K562 (cell line): Measurements from ENCODE around the gene ZNF646.

Source experiments
- MYC ChIP-seq, 2 experiments: fragments of 250-450 bp in 1 of 2; sonication (Bioruptor Pico) in 1 of 2; IDR thresholded peaks; 2 replicates each; pipeline versions ENCODE4 v1.5.1 to v1.6.1; 2012 to 2021; ENCODE audit warnings: low read depth in 2 of 2, borderline replicate concordance in 1 of 2, improper control_type of control experiment in 1 of 2, low read length in 1 of 2, mild to moderate bottlenecking in 1 of 2, moderate library complexity in 1 of 2
- NCOA2 ChIP-seq, 2 experiments: fragments of 450-650 bp; IDR thresholded peaks; 2 replicates each; pipeline ENCODE4 v1.6.1; 2018; ENCODE audit warnings: mild to moderate bottlenecking in 2 of 2, moderate library complexity in 1 of 2; ENCODE audit not compliant: partially characterized antibody in 2 of 2
- NONO ChIP-seq, 2 experiments: fragments of 200-400 bp in 1 of 2; fragments of 450-650 bp in 1 of 2; formaldehyde crosslinking in 1 of 2; IDR thresholded peaks; 2 replicates each; pipeline ENCODE4 v1.6.1; 2017; ENCODE audit warnings: low read depth in 2 of 2, mild to moderate bottlenecking in 2 of 2, moderate library complexity in 2 of 2, low read length in 1 of 2
- TARDBP ChIP-seq: fragments of 450-650 bp; IDR thresholded peaks from 2 replicates; pipeline ENCODE4 v1.6.1; 2016
- ZFX ChIP-seq: sonication (generic); formaldehyde crosslinking; IDR thresholded peaks from 2 replicates; pipeline ENCODE4 v1.8.0; 2022; ENCODE audit warnings: mild to moderate bottlenecking, missing genetic modification reagents, moderate library complexity

- TF ChIP-seq NONO (IDR thresholded peaks at IDR 0.05; ENCODE audit: low read depth in 2 of 2, low read length in 1 of 2) (no peak), NCOA2 (IDR thresholded peaks at IDR 0.05; ENCODE audit: partially characterized antibody in 2 of 2) (no peak), MYC (IDR thresholded peaks at IDR 0.05; ENCODE audit: low read depth, low read length) (no peak), MYC (CRISPR knock-in tag; IDR thresholded peaks at IDR 0.05; ENCODE audit: borderline replicate concordance, low read depth) (no peak), TARDBP (no peak), ZFX (no peak)
Observed at GRCh38 chr16:31089199-31089598, 15.0 kb downstream of the ZNF646 start.
